Duodenal mucosa (tissue), 2 donors: ENCODE measurements around the gene HBD.

Experiments
- H3K27ac ChIP-seq: one replicate; pipeline ENCODE4 v1.7.0; 2013; ENCODE audit warnings: low read depth, low read length
- H3K27me3 ChIP-seq, 2 donors: one replicate each; pipeline ENCODE4 v1.7.0; 2013; ENCODE audit warnings: low read length in 2 of 2, control low read depth in 1 of 2; ENCODE audit not compliant: insufficient read depth in 2 of 2, control insufficient read depth in 1 of 2
- H3K36me3 ChIP-seq, 2 donors: one replicate each; pipeline ENCODE4 v1.7.0; 2013; ENCODE audit warnings: low read length in 2 of 2, control low read depth in 1 of 2; ENCODE audit not compliant: insufficient read depth in 2 of 2, control insufficient read depth in 1 of 2
- H3K4me1 ChIP-seq, 2 donors: one replicate each; pipeline ENCODE4 v1.7.0; 2013; ENCODE audit warnings: low read length in 2 of 2, control low read depth in 1 of 2; ENCODE audit not compliant: insufficient read depth in 2 of 2, control insufficient read depth in 1 of 2
- H3K4me3 ChIP-seq, 2 donors: one replicate each; pipeline ENCODE4 v1.7.0; 2013; ENCODE audit warnings: low read length in 2 of 2, low read depth in 1 of 2
- H3K9ac ChIP-seq, 2 donors: one replicate each; pipeline ENCODE4 v1.7.0; 2013; ENCODE audit warnings: low read length in 2 of 2, low read depth in 1 of 2
- H3K9me3 ChIP-seq, 2 donors: one replicate each; pipeline ENCODE4 v1.7.0; 2013; ENCODE audit warnings: low read length in 2 of 2, control low read depth in 1 of 2; ENCODE audit not compliant: control insufficient read depth in 1 of 2

The HBD gene

DNA sequence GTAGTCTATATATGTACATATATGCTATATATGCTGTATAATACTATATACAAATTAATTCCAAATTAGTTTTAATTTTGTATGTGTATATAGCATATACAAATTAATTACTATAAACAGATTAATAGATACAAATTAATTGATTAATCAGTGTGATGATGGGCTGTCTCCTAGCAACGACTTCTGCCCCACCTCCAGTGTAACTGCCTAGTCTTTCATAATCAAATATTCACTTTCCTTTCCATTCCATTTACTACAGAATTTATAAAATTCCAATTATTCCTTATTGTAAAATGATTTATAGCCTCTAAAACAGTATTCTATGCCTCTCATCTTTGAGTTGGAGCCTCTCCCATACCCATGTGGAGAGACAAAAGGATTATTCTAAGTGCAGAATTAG lies 976 bp downstream of the HBD start:
- Histone ChIP-seq H3K27ac (no peak overlapping the region), H3K9ac (no peak overlapping the region), H3K9me3 (no peaks in the 10 kb centered on the region), H3K4me1 (no peaks in the 10 kb centered on the region), H3K4me3 (no peak overlapping the region), H3K36me3 (no peaks in the 10 kb centered on the region), H3K27me3 (no peaks in the 10 kb centered on the region)

DNA sequence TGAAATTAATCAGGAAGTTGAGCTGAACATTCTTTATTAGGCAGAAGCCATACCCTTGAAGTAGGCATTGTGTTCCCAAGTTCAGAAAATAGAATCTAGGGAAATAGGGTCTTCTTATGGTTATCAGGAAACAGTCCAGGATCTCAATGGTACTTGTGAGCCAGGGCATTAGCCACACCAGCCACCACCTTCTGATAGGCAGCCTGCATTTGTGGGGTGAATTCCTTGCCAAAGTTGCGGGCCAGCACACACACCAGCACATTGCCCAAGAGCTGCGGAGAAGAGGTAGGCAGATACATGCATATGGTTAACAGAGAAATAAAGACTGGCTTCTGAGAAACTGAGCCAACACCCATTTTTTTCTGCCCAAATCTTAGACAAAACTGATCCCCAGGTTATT lies 1.5 kb downstream of the HBD start:
- H3K27me3 ChIP-seq, result no peaks in the 10 kb centered on the region
- no peak overlapping the region for H3K27ac ChIP-seq
- no peak overlapping the region for H3K9ac ChIP-seq
- no peak overlapping the region for H3K4me3 ChIP-seq
- no peaks in the 10 kb centered on the region for H3K9me3 ChIP-seq
- H3K4me1 ChIP-seq, result no peaks in the 10 kb centered on the region
- no peaks in the 10 kb centered on the region for H3K36me3 ChIP-seq

DNA sequence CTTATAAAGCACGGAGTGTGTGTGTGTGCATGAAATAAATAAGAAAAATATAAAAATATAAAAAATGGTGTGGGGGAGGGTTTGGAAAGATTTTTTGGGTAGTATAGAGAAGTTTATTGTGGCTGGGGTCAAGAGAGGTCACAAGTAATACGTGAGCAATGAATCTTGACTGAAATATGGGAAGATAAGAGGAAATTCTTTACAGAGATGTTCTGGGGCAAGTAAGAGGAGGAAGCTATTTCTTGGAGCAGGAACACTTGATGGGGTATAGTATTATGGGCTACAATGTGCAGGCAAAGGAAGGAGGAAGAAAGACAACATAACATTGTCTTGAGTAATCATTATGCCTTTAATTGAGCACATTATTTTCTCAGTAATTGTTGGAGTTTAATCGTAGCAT lies 2.1 kb downstream of the HBD start:
- Histone ChIP-seq H3K4me3 (no peak overlapping the region), H3K4me1 (no peaks in the 10 kb centered on the region), H3K27ac (no peak overlapping the region), H3K9ac (no peak overlapping the region), H3K9me3 (no peaks in the 10 kb centered on the region), H3K36me3 (no peaks in the 10 kb centered on the region), H3K27me3 (no peaks in the 10 kb centered on the region)

DNA sequence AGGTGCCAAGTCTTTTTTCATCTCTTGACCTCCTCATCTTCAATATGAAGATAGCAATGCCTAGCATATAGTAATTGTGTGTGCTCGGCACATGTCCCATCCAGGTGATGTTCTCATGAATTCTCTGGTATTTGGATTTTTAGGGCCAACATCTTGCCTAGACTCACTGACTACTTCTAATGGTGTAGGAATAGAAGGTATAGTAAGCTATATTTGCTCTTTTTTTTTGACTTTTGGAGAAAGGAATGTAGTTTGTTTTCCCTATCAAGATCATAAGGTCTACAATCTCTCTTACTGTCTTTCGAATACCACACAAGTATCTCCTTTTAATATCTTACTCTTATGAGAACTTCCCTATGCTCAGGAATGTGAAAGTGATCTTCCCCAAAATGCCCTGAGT lies 3.2 kb downstream of the HBD start:
- no peaks in the 10 kb centered on the region for H3K27me3 ChIP-seq
- no peaks in the 10 kb centered on the region for H3K36me3 ChIP-seq
- H3K4me3 ChIP-seq, result no peak overlapping the region
- H3K27ac ChIP-seq, result no peak overlapping the region
- no peaks in the 10 kb centered on the region for H3K4me1 ChIP-seq
- H3K9me3 ChIP-seq, result no peaks in the 10 kb centered on the region
- H3K9ac ChIP-seq, result no peak overlapping the region

DNA sequence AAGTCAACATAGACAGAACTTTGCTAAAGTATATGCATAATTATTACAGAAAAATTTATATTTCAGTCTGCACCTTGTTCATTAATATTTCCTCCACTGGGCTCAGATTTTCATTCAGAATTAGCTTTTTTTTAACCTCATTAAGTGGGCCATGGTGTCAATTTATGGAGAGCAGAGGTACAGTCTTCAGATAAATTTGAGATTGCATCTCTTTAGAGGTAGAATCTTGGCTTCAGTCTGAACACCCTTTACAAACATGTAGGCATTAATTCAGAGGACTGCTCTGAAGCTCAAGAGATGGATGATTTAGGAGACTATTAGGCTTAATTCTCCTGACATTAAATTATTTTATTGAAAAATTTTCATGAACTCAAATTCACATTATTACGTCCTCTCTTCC lies 4.0 kb downstream of the HBD start:
- Histone ChIP-seq H3K4me1 (no peaks in the 10 kb centered on the region), H3K36me3 (no peaks in the 10 kb centered on the region), H3K27ac (no peak overlapping the region), H3K9ac (no peak overlapping the region), H3K4me3 (no peak overlapping the region), H3K27me3 (no peaks in the 10 kb centered on the region), H3K9me3 (no peaks in the 10 kb centered on the region)

DNA sequence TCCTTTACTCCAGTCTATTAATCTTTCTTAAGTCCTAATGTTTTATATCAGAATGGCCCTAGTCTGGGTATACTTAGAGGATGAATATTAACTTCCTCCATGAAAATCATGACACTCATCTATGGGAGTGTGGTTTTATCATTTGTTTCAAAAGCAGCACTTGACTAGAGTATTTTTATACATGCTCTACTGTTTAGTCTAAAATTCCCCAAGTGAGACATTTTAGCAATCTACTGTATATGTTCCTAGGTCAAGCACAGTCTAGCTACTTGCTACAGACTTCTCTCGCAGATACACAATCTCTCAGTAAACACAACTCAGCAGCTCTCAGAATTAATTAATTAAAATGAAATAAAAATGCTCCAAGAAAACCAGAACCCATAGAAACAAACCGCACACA lies 4.5 kb downstream of the HBD start:
- Histone ChIP-seq H3K36me3 (no peaks in the 10 kb centered on the region), H3K9ac (no peak overlapping the region), H3K27me3 (no peaks in the 10 kb centered on the region), H3K27ac (no peak overlapping the region), H3K4me1 (no peaks in the 10 kb centered on the region), H3K4me3 (no peak overlapping the region), H3K9me3 (no peaks in the 10 kb centered on the region)

DNA sequence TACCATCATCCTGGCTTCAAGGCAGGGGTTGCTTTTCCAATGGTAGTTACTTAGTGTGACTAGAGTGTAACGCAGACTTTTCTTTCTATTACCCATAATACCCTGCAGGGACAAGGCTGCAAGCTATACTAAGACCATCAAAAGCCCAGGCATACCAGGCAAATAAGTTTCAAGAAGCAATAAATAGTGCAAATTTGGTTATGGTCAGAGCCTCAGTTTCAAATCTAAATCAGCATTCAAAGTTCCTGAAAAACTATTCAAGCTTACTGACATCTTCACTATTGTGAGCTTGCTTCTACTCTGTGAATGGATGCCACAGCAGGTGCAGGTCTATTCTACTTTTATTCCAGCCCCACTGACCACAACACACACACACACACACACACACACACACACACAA lies 4.9 kb downstream of the HBD start:
- Histone ChIP-seq H3K27ac (no peak overlapping the region), H3K4me1 (no peaks in the 10 kb centered on the region), H3K4me3 (no peak overlapping the region), H3K9ac (no peak overlapping the region), H3K27me3 (no peaks in the 10 kb centered on the region), H3K36me3 (no peaks in the 10 kb centered on the region), H3K9me3 (no peaks in the 10 kb centered on the region)

DNA sequence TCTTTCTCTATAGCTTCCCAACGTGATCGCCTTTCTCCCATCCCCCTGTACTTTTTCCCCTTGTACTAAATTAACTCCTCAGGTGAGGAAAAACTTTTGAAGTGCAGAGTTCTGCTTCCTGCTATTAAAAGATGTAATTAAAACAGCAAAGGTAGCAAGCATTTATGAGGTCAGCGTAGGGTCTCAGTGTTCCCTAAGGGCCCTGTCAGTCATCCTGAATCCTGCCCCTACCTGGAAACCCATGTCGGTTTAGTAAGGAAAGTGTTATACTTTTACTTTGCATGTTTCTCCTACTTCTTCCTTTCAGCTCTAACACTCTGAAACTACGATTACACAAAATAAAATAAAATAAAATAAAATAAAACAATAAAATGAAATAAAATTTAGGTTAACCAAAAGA lies 6.2 kb downstream of the HBD start:
- H3K4me1 ChIP-seq, result no peaks in the 10 kb centered on the region
- no peaks in the 10 kb centered on the region for H3K36me3 ChIP-seq
- no peak overlapping the region for H3K4me3 ChIP-seq
- H3K9me3 ChIP-seq, result no peaks in the 10 kb centered on the region
- no peak overlapping the region for H3K9ac ChIP-seq
- H3K27me3 ChIP-seq, result no peaks in the 10 kb centered on the region
- no peak overlapping the region for H3K27ac ChIP-seq

DNA sequence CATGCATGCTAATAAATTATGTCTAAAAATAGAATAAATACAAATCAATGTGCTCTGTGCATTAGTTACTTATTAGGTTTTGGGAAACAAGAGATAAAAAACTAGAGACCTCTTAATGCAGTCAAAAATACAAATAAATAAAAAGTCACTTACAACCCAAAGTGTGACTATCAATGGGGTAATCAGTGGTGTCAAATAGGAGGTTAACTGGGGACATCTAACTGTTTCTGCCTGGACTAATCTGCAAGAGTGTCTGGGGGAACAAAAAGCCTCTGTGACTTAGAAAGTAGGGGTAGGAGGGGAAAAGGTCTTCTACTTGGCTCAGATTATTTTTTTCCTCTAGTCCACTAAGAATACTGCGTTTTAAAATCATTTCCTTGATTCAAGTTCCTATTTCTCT lies 6.6 kb downstream of the HBD start:
- H3K4me3 ChIP-seq, result no peak overlapping the region
- no peaks in the 10 kb centered on the region for H3K9me3 ChIP-seq
- no peak overlapping the region for H3K27ac ChIP-seq
- no peaks in the 10 kb centered on the region for H3K4me1 ChIP-seq
- H3K27me3 ChIP-seq, result no peaks in the 10 kb centered on the region
- H3K36me3 ChIP-seq, result no peaks in the 10 kb centered on the region
- no peak overlapping the region for H3K9ac ChIP-seq

DNA sequence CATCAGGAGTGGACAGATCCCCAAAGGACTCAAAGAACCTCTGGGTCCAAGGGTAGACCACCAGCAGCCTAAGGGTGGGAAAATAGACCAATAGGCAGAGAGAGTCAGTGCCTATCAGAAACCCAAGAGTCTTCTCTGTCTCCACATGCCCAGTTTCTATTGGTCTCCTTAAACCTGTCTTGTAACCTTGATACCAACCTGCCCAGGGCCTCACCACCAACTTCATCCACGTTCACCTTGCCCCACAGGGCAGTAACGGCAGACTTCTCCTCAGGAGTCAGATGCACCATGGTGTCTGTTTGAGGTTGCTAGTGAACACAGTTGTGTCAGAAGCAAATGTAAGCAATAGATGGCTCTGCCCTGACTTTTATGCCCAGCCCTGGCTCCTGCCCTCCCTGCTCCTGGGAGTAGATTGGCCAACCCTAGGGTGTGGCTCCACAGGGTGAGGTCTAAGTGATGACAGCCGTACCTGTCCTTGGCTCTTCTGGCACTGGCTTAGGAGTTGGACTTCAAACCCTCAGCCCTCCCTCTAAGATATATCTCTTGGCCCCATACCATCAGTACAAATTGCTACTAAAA lies 7.5 kb downstream of the HBD start, which contains the start of gene HBB:
HBB (minus strand) TSS at position 340 of the 579 bp plus-strand sequence; CDS start at position 290, 50 bp downstream.
- no peaks in the 10 kb centered on the region for H3K9me3 ChIP-seq
- H3K9ac ChIP-seq, result no peak within 1 kb of the TSS
- H3K36me3 ChIP-seq, result no peaks in the 10 kb centered on the region
- H3K27ac ChIP-seq, result no peak within 1 kb of the TSS
- H3K27me3 ChIP-seq, result no peaks in the 10 kb centered on the region
- H3K4me3 ChIP-seq, result no peak within 1 kb of the TSS
- no peaks in the 10 kb centered on the region for H3K4me1 ChIP-seq

DNA sequence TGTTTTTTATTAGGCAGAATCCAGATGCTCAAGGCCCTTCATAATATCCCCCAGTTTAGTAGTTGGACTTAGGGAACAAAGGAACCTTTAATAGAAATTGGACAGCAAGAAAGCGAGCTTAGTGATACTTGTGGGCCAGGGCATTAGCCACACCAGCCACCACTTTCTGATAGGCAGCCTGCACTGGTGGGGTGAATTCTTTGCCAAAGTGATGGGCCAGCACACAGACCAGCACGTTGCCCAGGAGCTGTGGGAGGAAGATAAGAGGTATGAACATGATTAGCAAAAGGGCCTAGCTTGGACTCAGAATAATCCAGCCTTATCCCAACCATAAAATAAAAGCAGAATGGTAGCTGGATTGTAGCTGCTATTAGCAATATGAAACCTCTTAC lies 8.8 kb downstream of the HBD start:
- Histone ChIP-seq H3K4me3 (no peak overlapping the region), H3K27me3 (no peaks in the 10 kb centered on the region), H3K9ac (no peak overlapping the region), H3K9me3 (no peaks in the 10 kb centered on the region), H3K4me1 (no peaks in the 10 kb centered on the region), H3K27ac (no peak overlapping the region), H3K36me3 (no peaks in the 10 kb centered on the region)
